H9 (cell line): ENCODE results near the gene ENTREP3. TPM values are rescaled to one million over a fixed set of nuclear protein-coding genes. Genes with fewer than 3 reads are reported as not detected.
A peak's percentile ranks its signal among the peaks of the same experiment; 100 is the strongest.

Source experiments
- DNase-seq: peaks from one replicate; pipeline ENCODE4 v3.0.0-alpha.2; 2017
- H2AFZ ChIP-seq: one replicate; pipeline ENCODE4 v1.6.1; 2013; ENCODE audit warnings: mild to moderate bottlenecking, low read length, control low read depth, moderate library complexity
- H2AK5ac ChIP-seq: 2 replicates; pipeline ENCODE4 v1.6.1; 2013; ENCODE audit warnings: low read length, control low read depth, mixed read lengths; ENCODE audit not compliant: insufficient read length
- H2BK120ac ChIP-seq: one replicate; pipeline ENCODE4 v1.6.1; 2013; ENCODE audit warnings: low read depth, mild to moderate bottlenecking, low read length, control low read depth, inconsistent platforms; ENCODE audit not compliant: poor library complexity, severe bottlenecking
- H2BK12ac ChIP-seq: 2 replicates; pipeline ENCODE4 v1.6.1; 2013; ENCODE audit warnings: low read length, control low read depth, mixed read lengths, low read depth; ENCODE audit not compliant: insufficient read length
- H2BK15ac ChIP-seq: 2 replicates; pipeline ENCODE4 v1.6.1; 2013; ENCODE audit warnings: low read depth, low read length, control low read depth
- H2BK20ac ChIP-seq: one replicate; pipeline ENCODE4 v1.6.1; 2013; ENCODE audit warnings: low read depth, mild to moderate bottlenecking, low read length, control low read depth, inconsistent platforms; ENCODE audit not compliant: poor library complexity, severe bottlenecking
- H2BK5ac ChIP-seq: 2 replicates; pipeline ENCODE4 v1.6.1; 2013; ENCODE audit warnings: low read length, control low read depth, mixed read lengths; ENCODE audit not compliant: insufficient read length
- H3K14ac ChIP-seq: 2 replicates; pipeline ENCODE4 v1.6.1; 2013; ENCODE audit warnings: low read length, control low read depth; ENCODE audit not compliant: insufficient read depth
- H3K18ac ChIP-seq: 2 replicates; pipeline ENCODE4 v1.6.1; 2013; ENCODE audit warnings: low read depth, mild to moderate bottlenecking, mixed read lengths, low read length, control low read depth; ENCODE audit not compliant: insufficient read length
- H3K23ac ChIP-seq: 2 replicates; pipeline ENCODE4 v1.6.1; 2013; ENCODE audit warnings: low read length, control low read depth, mixed read lengths, low read depth; ENCODE audit not compliant: insufficient read length
- H3K23me2 ChIP-seq: 2 replicates; pipeline ENCODE4 v1.6.1; 2013; ENCODE audit warnings: low read depth, mild to moderate bottlenecking, mixed read lengths, low read length, control low read depth; ENCODE audit not compliant: insufficient read length, poor library complexity, severe bottlenecking
- H3K27ac ChIP-seq: 2 replicates; pipeline ENCODE4 v1.5.1; 2013; ENCODE audit warnings: low read length, control low read depth, mixed read lengths, low read depth; ENCODE audit not compliant: insufficient read length
- H3K27me3 ChIP-seq: 2 replicates; pipeline ENCODE4 v1.6.1; 2013; ENCODE audit warnings: low read length, control low read depth, inconsistent platforms; ENCODE audit not compliant: insufficient read depth
- H3K4ac ChIP-seq: 2 replicates; pipeline ENCODE4 v1.6.1; 2013; ENCODE audit warnings: low read depth, mild to moderate bottlenecking, control low read depth, inconsistent platforms, low read length, moderate library complexity
- H3K4me1 ChIP-seq: 2 replicates; pipeline ENCODE4 v1.6.1; 2013; ENCODE audit warnings: low read length, control low read depth, inconsistent platforms; ENCODE audit not compliant: insufficient read depth
- H3K4me2 ChIP-seq: 2 replicates; pipeline ENCODE4 v1.6.1; 2013; ENCODE audit warnings: low read length, control low read depth, mixed read lengths; ENCODE audit not compliant: insufficient read length, insufficient read depth
- H3K56ac ChIP-seq: 2 replicates; pipeline ENCODE4 v1.6.1; 2013; ENCODE audit warnings: low read depth, mild to moderate bottlenecking, mixed read lengths, low read length, control low read depth; ENCODE audit not compliant: insufficient read length
- H3K79me1 ChIP-seq: 2 replicates; pipeline ENCODE4 v1.6.1; 2013; ENCODE audit warnings: low read depth, mild to moderate bottlenecking, moderate library complexity, low read length, control low read depth, inconsistent platforms; ENCODE audit not compliant: insufficient read depth, poor library complexity, severe bottlenecking
- H3K79me2 ChIP-seq: 2 replicates; pipeline ENCODE4 v1.6.1; 2013; ENCODE audit warnings: low read length, control low read depth, inconsistent platforms; ENCODE audit not compliant: insufficient read depth
- H3K9ac ChIP-seq: 2 replicates; pipeline ENCODE4 v1.6.1; 2013; ENCODE audit warnings: low read length, control low read depth, mixed read lengths; ENCODE audit not compliant: insufficient read length; ENCODE audit errors: extremely low read depth
- H3K9me3 ChIP-seq: one replicate; pipeline ENCODE4 v1.6.1; 2013; ENCODE audit warnings: low read depth, low read length, inconsistent platforms; ENCODE audit not compliant: control insufficient read depth
- H3T11ph ChIP-seq: one replicate; pipeline ENCODE4 v1.6.1; 2013; ENCODE audit warnings: mild to moderate bottlenecking, low read length, control low read depth, inconsistent platforms
- H4K20me1 ChIP-seq: one replicate; pipeline ENCODE4 v1.6.1; 2013; ENCODE audit not compliant: control insufficient read depth, insufficient read length, insufficient read depth
- H4K5ac ChIP-seq: 2 replicates; pipeline ENCODE4 v1.6.1; 2013; ENCODE audit warnings: low read depth, mild to moderate bottlenecking, mixed read lengths, low read length, control low read depth; ENCODE audit not compliant: insufficient read length
- H4K8ac ChIP-seq: replicated peaks from 2 replicates; pipeline ENCODE4 v1.6.1; 2013; ENCODE audit warnings: low read length, control low read depth, mixed read lengths, low read depth; ENCODE audit not compliant: insufficient read length
- H4K91ac ChIP-seq: 2 replicates; pipeline ENCODE4 v1.6.1; 2013; ENCODE audit warnings: low read depth, mild to moderate bottlenecking, moderate library complexity, mixed read lengths, low read length, control low read depth; ENCODE audit not compliant: insufficient read length
- H3K27ac Mint-ChIP-seq, 3 experiments: 2 replicates in 2 of 3; 3 replicates in 1 of 3; pipeline ENCODE4 v1.8.0; 2020 to 2021; ENCODE audit warnings: mixed read lengths in 3 of 3, mild to moderate bottlenecking in 1 of 3, moderate library complexity in 1 of 3
- H3K27me3 Mint-ChIP-seq: 2 replicates; pipeline ENCODE4 v1.8.0; 2021; ENCODE audit warnings: low read depth, mild to moderate bottlenecking, moderate library complexity, mixed read lengths
- H3K36me3 Mint-ChIP-seq, 3 experiments: 2 replicates in 2 of 3; 3 replicates in 1 of 3; pipeline ENCODE4 v1.8.0; 2020 to 2021; ENCODE audit warnings: low read depth in 3 of 3, mixed read lengths in 3 of 3; ENCODE audit not compliant: insufficient read depth in 1 of 3
- H3K4me1 Mint-ChIP-seq, 2 experiments: 2 replicates each; pipeline ENCODE4 v1.8.0; 2020; ENCODE audit warnings: mixed read lengths in 2 of 2
- H3K4me3 Mint-ChIP-seq, 2 experiments: 2 replicates in 1 of 2; 3 replicates in 1 of 2; pipeline ENCODE4 v1.8.0; 2020 to 2021; ENCODE audit warnings: mild to moderate bottlenecking in 2 of 2, mixed read lengths in 2 of 2, moderate library complexity in 1 of 2
- H3K9me3 Mint-ChIP-seq, 2 experiments: 2 replicates in 1 of 2; 3 replicates in 1 of 2; pipeline ENCODE4 v1.8.0; 2020; ENCODE audit warnings: mild to moderate bottlenecking in 2 of 2, mixed read lengths in 2 of 2, moderate library complexity in 1 of 2
- WGBS: extraction: QIAGEN DNeasy Blood & Tissue Kit; methylation state at CpG from one replicate; pipeline ENCODE4 v1.1.7; 2013; ENCODE audit warnings: missing lambda C conversion rate, low lambda C conversion rate, mixed read lengths; ENCODE audit not compliant: insufficient read length; ENCODE audit errors: extremely low coverage; 5-methylcytosine and 5-hydroxymethylcytosine counted together
- total RNA-seq: library from RNA; stranded (reverse); gene quantifications from 2 replicates; pipeline ENCODE4 v1.2.1, GENCODE V29; 2021
- TF ChIP-seq, protein P1 (sequence below): fragments of 200-600 bp; sonication (generic); conservative IDR thresholded peaks from 3 replicates; pipeline ENCODE4 v1.8.0; 2021; ENCODE audit warnings: antibody characterized with exemption, mild to moderate bottlenecking

The ENTREP3 gene
- total RNA-seq, 1 experiment from 2014 or later: 41.0 TPM

DNA sequence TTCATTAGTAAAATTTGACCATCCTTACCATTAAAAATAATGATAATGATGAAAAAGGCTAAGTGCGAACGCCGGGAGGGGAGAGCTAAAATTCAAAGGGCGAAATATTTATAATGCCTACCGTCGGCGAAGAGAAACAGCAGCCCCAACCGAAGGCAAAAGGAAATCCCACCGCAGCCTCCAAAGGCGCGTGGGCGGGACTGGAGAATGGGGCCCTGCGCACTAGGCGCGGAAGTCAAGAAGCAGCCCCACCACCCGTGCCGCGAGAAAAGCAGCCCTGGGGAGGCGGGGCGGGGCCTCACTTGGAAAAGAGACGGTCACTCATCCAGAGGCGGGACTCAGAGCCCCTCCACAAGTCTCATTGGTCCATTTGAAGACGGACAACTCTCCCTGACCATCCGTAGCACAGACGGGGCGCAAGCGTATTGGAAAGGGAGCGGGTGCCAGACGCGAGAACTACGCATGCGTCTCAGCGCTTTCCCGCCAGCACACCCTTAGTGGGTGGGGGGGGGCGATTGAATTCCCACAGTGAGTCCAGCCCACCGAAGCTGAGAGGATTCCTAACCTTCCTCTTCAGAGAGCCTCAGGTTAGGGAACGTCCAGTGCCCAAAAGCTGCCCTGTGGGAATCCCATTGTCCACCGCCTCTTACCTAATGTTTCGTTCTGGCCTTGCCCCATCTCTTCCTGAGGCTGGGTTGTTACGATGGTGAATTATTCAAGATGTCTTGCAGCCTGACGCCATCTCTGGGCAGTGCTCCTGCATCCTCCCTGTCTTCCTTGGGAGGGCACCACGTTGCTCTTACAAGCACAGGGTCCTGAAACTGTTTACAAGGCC lies 27.8 kb downstream of the ENTREP3 start:
- H3K14ac ChIP-seq: peak overlapping the region; percentile 86
- H2BK12ac ChIP-seq: no peak overlapping the region
- no peaks in the 10 kb centered on the region for H4K20me1 ChIP-seq
- H2BK120ac ChIP-seq: no peak overlapping the region
- H3K23me2 ChIP-seq: peaks cover 4% of the 10 kb centered on the region
- H2BK15ac ChIP-seq: no peak overlapping the region
- H2BK5ac ChIP-seq: peak overlapping the region; percentile 6
- no peaks in the 10 kb centered on the region for H3K27me3 ChIP-seq
- H2AFZ ChIP-seq: no peak overlapping the region
- H3K23ac ChIP-seq: no peak overlapping the region
- Mint-ChIP-seq H3K9me3 (no peaks in the 10 kb centered on the region; a peak in 1 of 5 replicates), H3K4me1 (peaks cover 20 to 24% of the 10 kb centered on the region in 2 experiments), H3K4me3 (peak overlapping the region; percentile 88), H3K36me3 (peaks cover 0 to 10% (median 8%) of the 10 kb centered on the region in 3 experiments; a peak in 4 of 7 replicates), H3K27ac (peak overlapping the region; percentile 97 to 99 (median 98)), H3K27me3 (peaks cover 40% of the 10 kb centered on the region)
- H3K4ac ChIP-seq: no peak overlapping the region
- H4K91ac ChIP-seq: no peak overlapping the region
- peak overlapping the region; percentile 17 for H4K5ac ChIP-seq
- peak overlapping the region; percentile 58 for H3K18ac ChIP-seq
- no peak overlapping the region for H4K8ac ChIP-seq
- H3K9ac ChIP-seq: peak overlapping the region; percentile 71
- TF ChIP-seq, protein P1, sequence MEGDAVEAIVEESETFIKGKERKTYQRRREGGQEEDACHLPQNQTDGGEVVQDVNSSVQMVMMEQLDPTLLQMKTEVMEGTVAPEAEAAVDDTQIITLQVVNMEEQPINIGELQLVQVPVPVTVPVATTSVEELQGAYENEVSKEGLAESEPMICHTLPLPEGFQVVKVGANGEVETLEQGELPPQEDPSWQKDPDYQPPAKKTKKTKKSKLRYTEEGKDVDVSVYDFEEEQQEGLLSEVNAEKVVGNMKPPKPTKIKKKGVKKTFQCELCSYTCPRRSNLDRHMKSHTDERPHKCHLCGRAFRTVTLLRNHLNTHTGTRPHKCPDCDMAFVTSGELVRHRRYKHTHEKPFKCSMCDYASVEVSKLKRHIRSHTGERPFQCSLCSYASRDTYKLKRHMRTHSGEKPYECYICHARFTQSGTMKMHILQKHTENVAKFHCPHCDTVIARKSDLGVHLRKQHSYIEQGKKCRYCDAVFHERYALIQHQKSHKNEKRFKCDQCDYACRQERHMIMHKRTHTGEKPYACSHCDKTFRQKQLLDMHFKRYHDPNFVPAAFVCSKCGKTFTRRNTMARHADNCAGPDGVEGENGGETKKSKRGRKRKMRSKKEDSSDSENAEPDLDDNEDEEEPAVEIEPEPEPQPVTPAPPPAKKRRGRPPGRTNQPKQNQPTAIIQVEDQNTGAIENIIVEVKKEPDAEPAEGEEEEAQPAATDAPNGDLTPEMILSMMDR: peak; percentile 29; the same call in 1 of the 3 replicates
- H3K79me1 ChIP-seq: no peaks in the 10 kb centered on the region
- H3K4me1 ChIP-seq: no peaks in the 10 kb centered on the region; the same call in 1 of the 2 replicates
- no peak overlapping the region for H3K56ac ChIP-seq
- H2BK20ac ChIP-seq: no peak overlapping the region
- H2AK5ac ChIP-seq: no peak overlapping the region
- peak overlapping the region; percentile 2 for H3K27ac ChIP-seq
- no peaks in the 10 kb centered on the region for H3K79me2 ChIP-seq
- H3T11ph ChIP-seq: no peak overlapping the region
- no peaks in the 10 kb centered on the region for H3K9me3 ChIP-seq
- peak overlapping the region; percentile 81 for H3K4me2 ChIP-seq
- peak; percentile 99 for DNase-seq
- WGBS: no CpG with 5 or more reads among the region's 42 CpGs
